Neural cell (in vitro differentiated cells): Measurements from ENCODE around the gene EPB41L2. TPM values are rescaled to one million over a fixed set of nuclear protein-coding genes. Genes with fewer than 3 reads are reported as not detected.

Source experiments
- H2AFZ ChIP-seq: fragments of 200-600, 300-800 bp; sonication (generic), shearing (Covaris generic); 2 replicates; pipeline ENCODE4 v1.6.0; 2014; ENCODE audit warnings: low read depth, mild to moderate bottlenecking, antibody characterized with exemption, low read length, moderate library complexity
- H3F3A ChIP-seq: fragments of 200-600 bp; shearing (Covaris generic); 2 replicates; pipeline ENCODE4 v1.6.1; 2016; ENCODE audit warnings: mild to moderate bottlenecking, moderate library complexity, mixed read lengths, antibody characterized with exemption, low read length; ENCODE audit not compliant: insufficient read depth, poor library complexity, severe bottlenecking
- H3K27ac ChIP-seq: fragments of 200-600, 300-800 bp; sonication (generic), shearing (Covaris generic); 2 replicates; pipeline ENCODE4 v1.5.1; 2014; ENCODE audit warnings: mild to moderate bottlenecking, low read length, moderate library complexity
- H3K27me3 ChIP-seq: fragments of 300-800, 200-600 bp; sonication (generic), shearing (Covaris generic); 2 replicates; pipeline ENCODE4 v1.6.0; 2014; ENCODE audit warnings: mild to moderate bottlenecking, low read depth, low read length, moderate library complexity; ENCODE audit not compliant: insufficient read depth
- H3K36me3 ChIP-seq: fragments of 300-800, 200-600 bp; sonication (generic), shearing (Covaris generic); 2 replicates; pipeline ENCODE4 v1.5.1; 2014; ENCODE audit warnings: mild to moderate bottlenecking, antibody characterized with exemption, low read length, moderate library complexity; ENCODE audit not compliant: insufficient read depth
- H3K4me2 ChIP-seq: fragments of 300-800, 200-600 bp; sonication (generic), shearing (Covaris generic); 2 replicates; pipeline ENCODE4 v1.6.0; 2014; ENCODE audit warnings: mild to moderate bottlenecking, low read length
- H3K4me3 ChIP-seq: fragments of 300-800, 200-600 bp; sonication (generic), shearing (Covaris generic); 2 replicates; pipeline ENCODE4 v1.5.1; 2014; ENCODE audit warnings: mild to moderate bottlenecking, low read length, moderate library complexity
- H3K79me2 ChIP-seq: fragments of 200-600 bp; shearing (Covaris generic); replicated peaks from 2 replicates; pipeline ENCODE4 v1.6.0; 2014; ENCODE audit warnings: mild to moderate bottlenecking, low read length, moderate library complexity; ENCODE audit not compliant: insufficient read depth
- H3K9ac ChIP-seq: fragments of 300-800, 200-600 bp; sonication (generic), shearing (Covaris generic); 2 replicates; pipeline ENCODE4 v1.6.1; 2016; ENCODE audit warnings: mild to moderate bottlenecking, low read length, mixed read lengths
- H3K9me2 ChIP-seq: fragments of 200-600 bp; shearing (Covaris generic); 2 replicates; pipeline ENCODE4 v1.6.1; 2016; ENCODE audit warnings: mild to moderate bottlenecking, low read length, mixed read lengths; ENCODE audit not compliant: insufficient read depth
- H3K9me3 ChIP-seq: fragments of 200-600, 300-800 bp; sonication (generic), shearing (Covaris generic); 2 replicates; pipeline ENCODE4 v1.6.1; 2016; ENCODE audit warnings: mild to moderate bottlenecking, mixed run types, low read length, moderate library complexity, mixed read lengths
- H4K20me1 ChIP-seq: fragments of 200-600 bp; shearing (Covaris generic); 2 replicates; pipeline ENCODE4 v1.6.1; 2016; ENCODE audit warnings: mild to moderate bottlenecking, mixed run types; ENCODE audit not compliant: insufficient read depth
- CTCF ChIP-seq: fragments of 450-650 bp; IDR thresholded peaks from 2 replicates; pipeline ENCODE4 v1.5.1; 2014; ENCODE audit warnings: antibody characterized with exemption, mild to moderate bottlenecking, moderate library complexity; ENCODE audit not compliant: poor library complexity, severe bottlenecking
- EP300 ChIP-seq: fragments of 450-650 bp; conservative IDR thresholded peaks from 2 replicates; pipeline ENCODE4 v1.6.1; 2014; ENCODE audit warnings: antibody characterized with exemption, mild to moderate bottlenecking, moderate library complexity; ENCODE audit not compliant: poor library complexity, severe bottlenecking
- EZH2 ChIP-seq: fragments of 200-600, 300-800 bp; shearing (Covaris generic), sonication (generic); IDR thresholded peaks from 2 replicates; pipeline ENCODE4 v1.6.1; 2014; ENCODE audit warnings: antibody characterized with exemption, low read length, borderline replicate concordance, mild to moderate bottlenecking; ENCODE audit not compliant: insufficient read depth, poor library complexity, severe bottlenecking
- MXI1 ChIP-seq: fragments of 450-650 bp; conservative IDR thresholded peaks from 2 replicates; pipeline ENCODE4 v1.6.1; 2014; ENCODE audit warnings: antibody characterized with exemption, mild to moderate bottlenecking; ENCODE audit not compliant: poor library complexity, severe bottlenecking
- POLR2AphosphoS5 ChIP-seq: IDR thresholded peaks from 2 replicates; pipeline ENCODE4 v1.6.1; 2012
- RAD21 ChIP-seq: fragments of 450-650 bp; conservative IDR thresholded peaks from 2 replicates; pipeline ENCODE4 v1.6.1; 2014; ENCODE audit warnings: antibody characterized with exemption, mild to moderate bottlenecking, moderate library complexity
- REST ChIP-seq: IDR thresholded peaks from 2 replicates; pipeline ENCODE4 v1.6.1; 2012; ENCODE audit warnings: borderline replicate concordance
- SMC3 ChIP-seq: fragments of 450-650 bp; conservative IDR thresholded peaks from 2 replicates; pipeline ENCODE4 v1.6.1; 2014; ENCODE audit warnings: antibody characterized with exemption, mild to moderate bottlenecking, moderate library complexity; ENCODE audit not compliant: poor library complexity
- TAF1 ChIP-seq: IDR thresholded peaks from 2 replicates; pipeline ENCODE4 v1.6.1; 2012; ENCODE audit warnings: low read depth
- polyA plus RNA-seq: library from polyadenylated mRNA; depleted of rRNA; stranded (reverse); fragments of >200 nt; gene quantifications from 2 replicates; pipeline ENCODE4 v1.2.3, GENCODE V29; 2014

EPB41L2 gene
- polyA plus RNA-seq, 1 donor from 2014 or later = 13.5 TPM

GRCh38 chr6:130949553-130949952 lies 113.5 kb downstream of the EPB41L2 start:
- Histone ChIP-seq H4K20me1 (no peaks in the 10 kb centered on the region), H3K4me3 (no peak overlapping the region), H3F3A (no peaks in the 10 kb centered on the region), H3K27ac (no peak overlapping the region), H3K9ac (no peak overlapping the region), H3K27me3 (no peaks in the 10 kb centered on the region), H3K36me3 (no peaks in the 10 kb centered on the region), H3K79me2 (no peaks in the 10 kb centered on the region), H3K9me2 (no peaks in the 10 kb centered on the region), H3K9me3 (no peaks in the 10 kb centered on the region), H3K4me2 (no peak overlapping the region), H2AFZ (no peak overlapping the region)
- TF ChIP-seq POLR2AphosphoS5 = no peak
- TF ChIP-seq EZH2 = no peak
- TF ChIP-seq EP300 = no peak
- no peak for TF ChIP-seq RAD21

GRCh38 chr6:130947464-130947863 lies 115.6 kb downstream of the EPB41L2 start:
- Histone ChIP-seq H3F3A (no peaks in the 10 kb centered on the region), H2AFZ (no peak overlapping the region), H3K9me3 (no peaks in the 10 kb centered on the region), H3K27ac (no peak overlapping the region), H4K20me1 (no peaks in the 10 kb centered on the region), H3K27me3 (no peaks in the 10 kb centered on the region), H3K9me2 (no peaks in the 10 kb centered on the region), H3K79me2 (no peaks in the 10 kb centered on the region), H3K36me3 (no peaks in the 10 kb centered on the region), H3K9ac (no peak overlapping the region), H3K4me2 (no peak overlapping the region), H3K4me3 (no peak overlapping the region)
- no peak for TF ChIP-seq EZH2
- TF ChIP-seq MXI1 = no peak
- no peak for TF ChIP-seq REST
- no peak for TF ChIP-seq RAD21
- no peak for TF ChIP-seq CTCF
- no peak for TF ChIP-seq TAF1
- TF ChIP-seq EP300 = no peak
- TF ChIP-seq POLR2AphosphoS5 = no peak
- TF ChIP-seq SMC3 = no peak

GRCh38 chr6:130946076-130946475 lies 117.0 kb downstream of the EPB41L2 start:
- Histone ChIP-seq H3K4me2 (no peak overlapping the region), H4K20me1 (no peaks in the 10 kb centered on the region), H3K9me2 (no peaks in the 10 kb centered on the region), H3K36me3 (no peaks in the 10 kb centered on the region), H3K9me3 (no peaks in the 10 kb centered on the region), H3K27me3 (no peaks in the 10 kb centered on the region), H3K79me2 (no peaks in the 10 kb centered on the region), H2AFZ (no peak overlapping the region), H3K9ac (no peak overlapping the region), H3K27ac (no peak overlapping the region), H3F3A (no peaks in the 10 kb centered on the region), H3K4me3 (no peak overlapping the region)
- TF ChIP-seq POLR2AphosphoS5 = no peak
